ENCODE measurements around the gene ARHGEF17.
"Not testable (repeated sequence)": the region's sequence is repeated elsewhere in the genome, so short reads cannot be mapped to it uniquely, and the experiment has no call there.

ARHGEF17 gene

DNA sequence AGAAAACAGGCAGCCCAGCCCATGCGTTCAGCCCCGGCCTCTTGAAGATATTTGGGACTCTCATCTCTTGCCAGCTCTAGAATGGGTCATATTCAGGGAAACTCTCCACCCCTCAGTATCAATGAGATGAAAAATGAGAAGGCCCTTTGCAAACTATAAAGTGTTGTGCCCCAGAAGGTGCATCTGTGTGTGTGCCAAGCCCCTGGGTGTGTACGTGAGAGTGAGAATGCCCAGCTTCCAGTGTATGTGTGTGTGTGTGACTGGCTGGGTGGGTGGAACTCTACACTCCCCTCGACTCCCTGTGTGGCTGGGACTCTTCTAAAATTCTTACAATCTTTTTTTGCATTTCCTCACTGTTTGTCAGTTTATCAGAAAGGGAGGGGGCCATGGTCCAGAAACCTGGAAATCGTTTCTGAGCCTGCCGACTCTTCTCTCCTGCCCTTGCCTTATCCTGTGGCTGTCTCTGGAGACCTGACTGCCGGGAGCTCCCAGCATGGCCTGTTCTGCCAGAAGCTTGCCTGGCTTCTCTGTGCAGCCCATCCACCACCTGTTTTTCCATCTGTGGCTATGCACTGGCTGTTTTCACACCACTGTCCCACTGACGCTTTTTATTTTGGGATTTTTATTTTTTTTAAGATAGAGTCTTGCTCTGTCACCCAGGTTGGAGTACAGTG lies 34.7 kb upstream of the ARHGEF17 start:
- DNase-seq (ENCODE audit: low read depth, low spot score): no peak

GRCh38 chr11:73274191-73274590 lies 33.9 kb upstream of the ARHGEF17 start:
- DNase-seq (ENCODE audit: low read depth, low spot score): not testable (repeated sequence)

- DNase-seq (ENCODE audit: low read depth, low spot score): no peak
These were observed 33.2 kb upstream of the ARHGEF17 start for GRCh38 chr11:73274722-73275380.

- DNase-seq (ENCODE audit: low read depth, low spot score): no peak
These were observed 32.7 kb upstream of the ARHGEF17 start for GRCh38 chr11:73275381-73275750.

DNA sequence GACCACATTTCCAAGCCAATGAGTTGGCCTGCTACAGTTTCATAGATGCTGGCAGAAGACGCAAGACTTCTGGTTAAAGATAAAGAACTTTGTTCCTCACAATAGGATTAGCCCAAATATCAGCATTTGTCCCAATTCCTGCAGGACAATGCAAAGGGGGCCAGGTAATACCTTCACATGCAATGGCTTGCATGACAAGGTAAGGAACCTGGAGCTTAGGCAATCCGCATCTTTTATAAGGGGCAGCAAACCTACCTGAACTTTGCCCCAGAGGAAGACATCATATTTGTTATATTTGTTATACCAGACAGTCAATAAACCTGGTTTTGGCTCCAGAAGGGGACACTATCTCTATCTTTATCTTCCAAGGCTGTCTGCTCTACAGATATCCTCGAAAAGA lies 30.6 kb upstream of the ARHGEF17 start:
- no peak for DNase-seq (ENCODE audit: low read depth, low spot score)

GRCh38 chr11:73280626-73281025 lies 27.4 kb upstream of the ARHGEF17 start:
- DNase-seq (ENCODE audit: low read depth, low spot score): no peak

DNA sequence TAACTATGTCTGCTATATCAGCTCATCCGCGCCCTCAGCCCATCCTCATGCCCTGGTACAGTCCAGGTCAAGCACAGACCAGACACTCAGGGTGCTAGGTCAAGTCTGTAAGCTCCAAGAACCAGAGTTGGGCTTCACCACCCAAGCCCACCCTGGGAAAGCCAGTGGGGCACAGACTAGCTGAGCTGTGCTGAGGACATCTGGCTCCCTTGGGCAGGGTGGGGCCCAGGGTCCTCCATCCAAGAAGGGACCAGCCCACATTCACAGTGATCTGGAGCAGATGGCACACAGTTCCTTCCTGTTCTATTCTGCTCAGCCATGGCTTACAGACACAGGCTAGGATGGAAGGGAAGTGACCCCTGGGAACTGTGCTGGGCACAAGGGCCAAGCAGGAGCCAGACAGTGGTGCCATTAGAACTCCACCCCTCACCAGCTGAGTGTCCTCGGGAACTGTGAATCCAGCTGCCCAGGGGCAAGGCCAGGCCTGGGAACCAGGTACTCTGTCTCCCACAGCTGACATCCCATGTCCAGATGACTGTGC lies 26.8 kb upstream of the ARHGEF17 start:
- no peak for DNase-seq (ENCODE audit: low read depth, low spot score)

GRCh38 chr11:73281796-73282660 lies 26.0 kb upstream of the ARHGEF17 start:
- DNase-seq (ENCODE audit: low read depth, low spot score): no peak

- no peak for DNase-seq (ENCODE audit: low read depth, low spot score)
These were observed 24.6 kb upstream of the ARHGEF17 start for GRCh38 chr11:73283276-73284000.

GRCh38 chr11:73284106-73284505 lies 24.0 kb upstream of the ARHGEF17 start:
- DNase-seq (ENCODE audit: low read depth, low spot score): no peak

DNA sequence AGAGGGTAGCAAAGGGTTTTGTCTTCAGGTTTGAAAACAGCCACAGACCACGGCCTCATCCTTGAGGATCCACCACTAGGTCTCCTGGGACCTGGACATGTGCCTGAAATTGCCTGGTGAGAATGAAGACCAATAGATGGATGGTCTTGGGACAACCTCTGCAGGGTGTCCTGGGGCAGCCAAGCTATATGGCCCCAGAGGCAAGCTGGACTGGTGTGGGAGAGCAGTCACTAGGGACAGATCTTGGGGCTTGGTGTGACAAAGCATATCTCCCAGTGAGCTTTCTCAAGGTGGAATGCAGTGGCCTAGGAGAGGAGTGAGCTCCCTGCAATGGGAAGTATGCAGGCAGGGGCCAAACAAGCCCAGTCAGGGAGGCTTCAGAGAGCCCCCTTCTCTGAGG lies 22.4 kb upstream of the ARHGEF17 start:
- no peak for DNase-seq (ENCODE audit: low read depth, low spot score)

DNA sequence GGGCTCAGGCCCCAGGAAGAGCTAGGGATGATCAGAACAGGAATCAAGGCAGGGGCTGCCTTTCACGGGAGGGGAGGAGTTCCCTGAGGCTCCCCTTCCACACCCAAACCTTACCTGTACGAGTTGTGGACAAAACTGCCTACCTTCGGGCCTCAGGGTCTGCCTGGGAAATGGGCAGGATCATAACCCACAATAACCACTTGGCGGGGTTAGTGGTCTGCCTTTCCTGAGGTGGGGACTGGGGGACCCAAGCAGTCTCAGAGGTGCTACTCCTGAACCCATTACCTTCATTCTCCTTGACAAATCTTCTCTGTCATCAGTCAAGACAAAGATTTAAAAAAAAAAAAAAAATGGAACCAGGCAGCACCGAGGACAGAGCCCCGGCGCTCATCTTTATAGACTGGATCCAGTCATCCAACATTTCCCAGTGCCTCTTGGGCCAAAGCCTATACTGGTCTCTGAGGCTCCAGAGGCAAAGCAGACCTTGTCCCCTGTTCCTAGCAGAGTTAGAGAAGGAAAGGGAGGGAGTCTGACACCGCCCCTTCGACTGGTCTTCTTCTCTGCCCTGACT lies 21.8 kb upstream of the ARHGEF17 start:
- no peak for DNase-seq (ENCODE audit: low read depth, low spot score)

- no peak for DNase-seq (ENCODE audit: low read depth, low spot score)
These were observed 20.5 kb upstream of the ARHGEF17 start for GRCh38 chr11:73287400-73288101.

DNA sequence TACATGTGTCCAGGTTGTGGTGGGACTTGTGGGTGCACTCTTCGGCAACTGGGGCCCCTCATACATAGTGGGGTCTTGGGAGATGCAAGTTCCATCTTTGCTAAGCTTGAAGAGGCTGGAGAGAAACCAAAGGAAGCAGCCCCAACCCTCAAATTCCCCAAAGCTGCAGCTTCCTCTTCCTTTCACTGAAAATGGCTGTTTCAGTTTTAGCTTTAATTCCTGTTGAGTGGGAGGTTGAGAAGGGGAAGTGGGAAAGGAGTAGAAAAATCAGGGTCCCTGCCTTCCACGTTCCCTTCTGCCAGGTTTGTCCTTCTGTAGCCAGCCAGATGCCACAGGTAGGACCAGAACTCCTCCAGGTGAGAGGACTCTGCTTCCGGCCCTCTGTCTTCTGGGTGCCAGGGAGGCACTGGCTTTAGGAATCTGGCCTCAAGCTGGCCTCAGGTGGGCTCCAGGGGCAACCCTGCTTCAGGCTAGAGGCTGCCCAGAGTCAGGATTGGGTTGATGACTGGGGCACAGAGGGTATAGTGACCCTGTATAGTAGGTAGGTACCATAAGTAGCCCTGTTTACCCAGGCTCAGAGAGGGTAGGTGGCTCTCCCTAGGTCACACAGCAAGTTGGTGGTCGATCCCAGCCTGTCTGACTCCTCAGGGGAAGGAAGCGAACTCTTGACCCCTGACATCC lies 19.7 kb upstream of the ARHGEF17 start:
- DNase-seq (ENCODE audit: low read depth, low spot score): no peak

DNA sequence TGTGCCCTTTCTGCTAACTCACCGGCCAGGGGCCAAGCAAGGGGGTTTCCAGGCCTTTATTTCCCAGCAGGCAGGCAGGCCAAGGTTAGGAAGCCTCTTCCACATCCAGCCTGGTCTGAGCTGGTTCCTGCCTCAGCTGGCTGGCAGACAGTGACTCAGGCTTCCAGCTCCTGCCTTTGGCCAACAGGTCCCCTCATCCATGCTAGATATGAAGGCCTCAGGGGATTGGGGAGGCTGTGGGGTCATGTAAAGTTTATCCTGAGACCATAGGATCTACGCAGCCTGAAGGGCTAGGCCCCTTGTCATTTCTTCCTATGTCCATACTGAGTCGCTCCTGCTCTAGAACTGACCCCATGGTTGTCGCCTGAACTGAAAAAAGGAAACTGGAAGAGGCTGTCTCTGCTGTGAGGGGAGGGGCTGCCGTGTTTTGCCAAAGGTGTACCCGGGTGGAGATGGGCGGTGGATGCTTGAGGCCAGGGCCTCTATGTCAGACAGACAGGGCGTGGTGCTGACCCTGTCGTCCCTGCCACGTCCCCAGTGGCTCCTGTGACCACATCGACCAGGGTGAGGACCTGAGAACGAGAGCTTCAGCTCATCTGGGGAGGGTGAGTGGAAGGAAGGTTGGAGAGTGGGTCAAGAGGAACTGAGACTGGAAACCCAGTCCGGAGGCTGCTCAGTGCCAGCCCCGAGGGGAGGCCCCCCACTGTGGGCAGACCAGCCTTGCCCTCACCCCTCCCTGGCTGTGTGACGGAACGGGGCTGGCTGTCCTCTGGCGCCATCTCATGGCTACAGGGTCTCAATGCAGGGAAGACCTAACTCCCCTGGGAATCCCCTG lies 19.0 kb upstream of the ARHGEF17 start:
- DNase-seq (ENCODE audit: low read depth, low spot score): no peak

- no peak for DNase-seq (ENCODE audit: low read depth, low spot score)
These were observed 17.5 kb upstream of the ARHGEF17 start for GRCh38 chr11:73290536-73290935.

DNA sequence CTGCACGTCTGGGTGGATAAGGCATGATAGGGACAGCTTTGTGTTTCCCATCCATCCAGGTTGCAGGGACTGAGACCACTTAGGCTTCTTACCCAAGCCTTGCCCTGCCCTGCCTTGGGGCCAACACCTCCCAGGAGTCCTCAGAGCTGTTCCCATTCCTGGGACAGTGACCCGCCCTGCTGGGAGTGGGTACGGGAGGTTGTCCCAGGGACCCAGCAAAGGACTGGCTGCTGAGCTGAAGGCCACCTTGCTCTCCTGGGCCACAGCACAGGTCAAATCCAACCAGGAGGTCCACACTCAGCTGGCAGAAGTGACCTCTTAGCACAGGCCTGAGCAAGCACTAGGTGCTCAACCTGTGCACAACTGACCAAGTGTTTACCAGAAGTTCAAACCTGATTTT lies 16.9 kb upstream of the ARHGEF17 start:
- no peak for DNase-seq (ENCODE audit: low read depth, low spot score)

GRCh38 chr11:73291781-73292524 lies 16.1 kb upstream of the ARHGEF17 start:
- no peak for DNase-seq (ENCODE audit: low read depth, low spot score)

- no peak for DNase-seq (ENCODE audit: low read depth, low spot score)
These were observed 15.6 kb upstream of the ARHGEF17 start for GRCh38 chr11:73292525-73292894.
